Esophagus squamous epithelium (tissue), 5 donors: ENCODE measurements around the gene KBTBD13. TPM values are rescaled to one million over a fixed set of nuclear protein-coding genes. Genes with fewer than 3 reads are reported as not detected.

Experiments
- DNase-seq: peaks from one replicate; lab custom pipeline; 2025; lab: John Stamatoyannopoulos, UW
- H3K27ac ChIP-seq, 4 donors: fragments of 200-600 bp; sonication (generic); one replicate each; pipeline ENCODE4 v1.5.1; 2016 to 2019; ENCODE audit warnings: mild to moderate bottlenecking in 1 of 4
- H3K27me3 ChIP-seq, 4 donors: fragments of 200-600 bp; sonication (generic); 1 replicate in 3 of 4; 2 replicates in 1 of 4; pipeline versions ENCODE4 v1.5.1 to v1.6.0; 2017 to 2021; ENCODE audit warnings: antibody characterized with exemption in 1 of 4
- H3K36me3 ChIP-seq, 3 donors: fragments of 200-600 bp; sonication (generic); one replicate each; pipeline ENCODE4 v1.5.1; 2016 to 2019
- H3K4me1 ChIP-seq, 3 donors: fragments of 200-600 bp; sonication (generic); one replicate each; pipeline ENCODE4 v1.5.1; 2017 to 2019
- H3K4me3 ChIP-seq, 4 donors: fragments of 200-600 bp; sonication (generic); 1 replicate in 3 of 4; 2 replicates in 1 of 4; pipeline ENCODE4 v1.5.1; 2016 to 2019; ENCODE audit warnings: mild to moderate bottlenecking in 2 of 4, moderate library complexity in 1 of 4
- H3K9me3 ChIP-seq, 3 donors: fragments of 200-600 bp; sonication (generic); one replicate each; pipeline ENCODE4 v1.5.1; 2016 to 2019
- POLR2A ChIP-seq, 4 donors: fragments of 450-650 bp; IDR thresholded peaks; one replicate each; pipeline ENCODE4 v1.6.1; 2017; ENCODE audit warnings: antibody characterized with exemption in 4 of 4, mild to moderate bottlenecking in 4 of 4, moderate library complexity in 3 of 4
- WGBS, 2 donors: methylation state at CpG; one replicate each; pipeline ENCODE4 v1.1.5; 2018; 5-methylcytosine and 5-hydroxymethylcytosine counted together
- intact Hi-C: fragments of 100-400 bp; cut with DNase I; formaldehyde crosslinking; loops from one replicate; pipeline ENCODE4 v1.15.0; 2022
- total RNA-seq, 4 donors: library from RNA; depleted of rRNA; stranded (reverse); fragments of >200 nt; gene quantifications; one replicate each; pipeline ENCODE4 v1.1.0, GENCODE V29; 2016
- TF ChIP-seq, protein P1 (sequence below), 6 experiments: fragments of 450-650 bp in 4 of 6; fragments of 200-600 bp in 2 of 6; sonication (generic) in 2 of 6; IDR thresholded peaks; one replicate each; pipeline ENCODE4 v1.5.1; 2016 to 2019; ENCODE audit warnings: antibody characterized with exemption in 6 of 6, mild to moderate bottlenecking in 4 of 6, moderate library complexity in 4 of 6
- donor health status: DM: yes; HTN: yes; CAD: no.

The KBTBD13 gene
- total RNA-seq, 4 donors from 2014 or later: not detected

DNA sequence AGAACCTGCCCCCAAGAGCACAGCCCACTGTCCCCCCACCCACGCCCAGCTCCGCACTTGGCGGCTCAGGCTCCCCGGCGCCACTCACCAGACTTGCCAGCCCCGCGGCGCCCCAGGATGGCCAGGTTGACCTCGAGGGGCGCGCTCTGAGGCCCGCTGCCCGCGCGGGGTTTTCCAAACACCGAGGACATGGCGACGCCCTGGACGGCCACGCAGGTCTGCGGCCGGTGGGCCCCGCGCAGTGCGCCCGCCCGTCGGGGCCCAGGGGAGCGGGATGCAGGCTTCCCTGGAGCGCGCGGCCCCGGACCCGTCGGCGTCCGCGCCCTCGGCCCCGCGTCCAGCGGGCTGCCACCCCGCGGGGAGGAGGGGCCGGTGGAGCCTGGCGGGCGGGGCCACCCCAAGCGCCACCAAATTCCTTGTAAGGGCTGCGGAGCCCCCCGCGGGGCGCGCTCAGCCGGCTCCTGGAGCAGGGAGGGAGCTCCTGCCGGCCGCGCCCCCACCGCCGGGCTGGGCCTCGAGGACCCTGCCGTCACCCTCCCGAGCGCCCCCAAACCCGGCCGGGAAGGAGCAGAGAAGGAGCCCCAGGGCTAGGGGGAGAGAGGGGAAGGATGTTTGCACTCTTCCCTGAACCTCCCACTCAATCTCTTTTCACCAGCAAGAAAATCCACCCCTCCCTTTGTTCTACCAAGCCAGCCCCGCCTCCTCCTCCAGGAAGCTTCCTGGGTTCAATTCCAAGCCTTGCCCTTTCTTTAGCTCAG, 8.7 kb upstream of the KBTBD13 start, which contains the start of gene RASL12:
Gene RASL12 (minus strand): TSS at position 347 of the 758 bp plus-strand sequence. CDS start 156 bp downstream, at position 191.
- peak within 1 kb of the TSS; percentile 34 to 80 (median 50) for H3K4me3 ChIP-seq
- TF ChIP-seq POLR2A (IDR thresholded peaks at IDR 0.05): peak in 1 of 4 donors; percentile 56
- TF ChIP-seq, protein P1, sequence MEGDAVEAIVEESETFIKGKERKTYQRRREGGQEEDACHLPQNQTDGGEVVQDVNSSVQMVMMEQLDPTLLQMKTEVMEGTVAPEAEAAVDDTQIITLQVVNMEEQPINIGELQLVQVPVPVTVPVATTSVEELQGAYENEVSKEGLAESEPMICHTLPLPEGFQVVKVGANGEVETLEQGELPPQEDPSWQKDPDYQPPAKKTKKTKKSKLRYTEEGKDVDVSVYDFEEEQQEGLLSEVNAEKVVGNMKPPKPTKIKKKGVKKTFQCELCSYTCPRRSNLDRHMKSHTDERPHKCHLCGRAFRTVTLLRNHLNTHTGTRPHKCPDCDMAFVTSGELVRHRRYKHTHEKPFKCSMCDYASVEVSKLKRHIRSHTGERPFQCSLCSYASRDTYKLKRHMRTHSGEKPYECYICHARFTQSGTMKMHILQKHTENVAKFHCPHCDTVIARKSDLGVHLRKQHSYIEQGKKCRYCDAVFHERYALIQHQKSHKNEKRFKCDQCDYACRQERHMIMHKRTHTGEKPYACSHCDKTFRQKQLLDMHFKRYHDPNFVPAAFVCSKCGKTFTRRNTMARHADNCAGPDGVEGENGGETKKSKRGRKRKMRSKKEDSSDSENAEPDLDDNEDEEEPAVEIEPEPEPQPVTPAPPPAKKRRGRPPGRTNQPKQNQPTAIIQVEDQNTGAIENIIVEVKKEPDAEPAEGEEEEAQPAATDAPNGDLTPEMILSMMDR (IDR thresholded peaks at IDR 0.05): no peak
- H3K36me3 ChIP-seq: no peaks in the 10 kb centered on the region
- peaks cover 6 to 89% (median 24%) of the 10 kb centered on the region in 3 donors for H3K4me1 ChIP-seq
- intact Hi-C loops: no loop called here
- 6 to 11% methylated on average over 17 of the region's 66 CpGs for WGBS, 2 donors
- no peaks in the 10 kb centered on the region for H3K9me3 ChIP-seq
- peaks cover 0 to 36% (median 0%) of the 10 kb centered on the region in 4 donors for H3K27me3 ChIP-seq
- DNase-seq: no peak
- peak within 1 kb of the TSS; percentile 79 to 97 (median 86) for H3K27ac ChIP-seq

DNA sequence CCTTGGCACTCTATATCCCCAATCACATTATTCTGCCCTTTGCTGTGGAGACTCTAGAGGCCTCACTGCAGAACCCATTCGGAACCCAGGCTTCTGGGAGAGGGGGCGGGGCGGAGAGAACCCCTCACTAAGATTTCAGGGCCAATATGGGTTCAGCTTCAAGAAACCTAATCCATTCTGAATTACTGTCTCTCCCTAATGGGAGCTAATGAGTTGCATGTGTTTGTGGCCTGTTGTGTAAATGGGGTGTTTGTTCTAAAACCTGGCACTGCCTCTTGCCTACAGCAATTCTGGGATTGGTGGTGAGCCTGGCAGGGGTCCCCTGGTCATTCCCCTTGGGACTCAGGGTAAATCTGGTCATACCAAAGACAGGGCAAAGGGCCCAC, 8.2 kb upstream of the KBTBD13 start:
- Histone ChIP-seq H3K4me3 (peak overlapping the region in 3 of 4 donors; percentile 43 to 80 (median 58)), H3K27me3 (peaks cover 0 to 36% (median 0%) of the 10 kb centered on the region in 4 donors), H3K9me3 (no peaks in the 10 kb centered on the region), H3K36me3 (no peaks in the 10 kb centered on the region), H3K4me1 (peaks cover 6 to 83% (median 21%) of the 10 kb centered on the region in 3 donors), H3K27ac (peak overlapping the region; percentile 79 to 97 (median 86))
- DNase-seq: no peak
- intact Hi-C loops: no loop called here
- WGBS, 2 donors: 50 to 79% methylated on average over 1 to 3 of the region's 3 CpGs
- TF ChIP-seq POLR2A (IDR thresholded peaks at IDR 0.05): no peak
- TF ChIP-seq, protein P1 (IDR thresholded peaks at IDR 0.05): no peak

DNA sequence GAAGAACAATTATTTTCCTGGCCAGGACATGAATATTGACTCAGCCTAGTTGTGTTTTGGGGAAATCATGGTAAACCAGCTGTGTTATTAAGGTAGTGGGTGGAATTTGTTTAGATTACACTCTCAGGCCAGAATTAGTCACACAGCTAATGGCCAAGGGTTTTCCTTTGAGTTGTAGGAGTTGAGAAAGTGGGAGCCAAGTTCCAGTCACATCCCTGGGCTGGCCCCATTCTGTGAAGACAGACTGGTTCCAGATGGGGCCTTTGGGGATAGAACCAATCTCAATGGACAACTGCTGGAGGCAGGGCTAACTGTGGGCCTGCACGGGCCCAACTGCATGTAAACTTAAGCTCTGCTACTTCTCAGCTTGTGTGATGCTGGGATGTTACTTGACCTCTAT, 7.4 kb upstream of the KBTBD13 start:
- intact Hi-C loops: no loop called here
- DNase-seq: no peak
- TF ChIP-seq, protein P1 (IDR thresholded peaks at IDR 0.05): no peak
- no peak for TF ChIP-seq POLR2A (IDR thresholded peaks at IDR 0.05)
- Histone ChIP-seq H3K4me3 (no peak overlapping the region), H3K4me1 (peaks cover 6 to 75% (median 18%) of the 10 kb centered on the region in 3 donors), H3K36me3 (no peaks in the 10 kb centered on the region), H3K27me3 (peaks cover 0 to 36% (median 0%) of the 10 kb centered on the region in 4 donors), H3K27ac (peak overlapping the region; percentile 79 to 97 (median 86)), H3K9me3 (no peaks in the 10 kb centered on the region)
- 100% methylated on average over 1 of the region's 1 CpG; no CpG with 5 or more reads in 1 of the 2 donors for WGBS, 2 donors

DNA sequence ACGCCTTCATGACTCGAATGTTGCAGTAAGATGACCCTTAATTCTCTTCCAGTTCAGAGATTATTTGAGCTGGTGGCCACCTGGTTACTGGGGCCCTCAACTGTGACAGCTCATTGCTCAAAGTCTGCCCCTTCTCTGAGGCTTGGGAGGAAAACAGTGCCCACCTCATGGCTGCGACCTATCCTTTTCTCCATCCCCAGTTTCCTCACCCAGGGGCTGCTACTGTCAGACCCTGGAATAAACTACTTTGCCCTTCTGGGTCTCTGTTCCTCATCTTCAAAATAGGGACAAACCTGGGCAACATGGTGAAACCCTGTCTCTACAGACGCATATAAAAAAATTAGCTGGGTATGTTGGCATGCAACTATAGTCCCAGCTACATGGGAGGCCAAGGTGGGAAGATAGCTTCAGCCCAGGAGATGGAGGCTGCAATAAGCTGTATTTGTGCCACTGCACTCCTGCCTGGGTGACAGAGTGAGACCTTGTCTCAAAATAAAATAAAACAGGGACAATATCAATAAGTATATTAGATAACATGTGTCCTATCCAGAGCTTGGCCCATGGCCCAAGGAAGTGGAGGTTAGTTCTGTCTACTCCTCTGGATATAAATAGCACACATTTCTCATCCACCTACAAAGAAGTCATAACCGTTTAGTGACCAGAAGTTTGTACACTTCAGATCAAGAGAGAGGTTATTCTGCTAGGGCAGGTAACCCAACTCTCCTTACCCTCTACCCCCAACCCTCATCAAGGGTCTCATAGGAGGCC, 6.6 kb upstream of the KBTBD13 start:
- H3K9me3 ChIP-seq: no peaks in the 10 kb centered on the region
- peak overlapping the region; percentile 42 to 97 (median 86) for H3K27ac ChIP-seq
- peaks cover 0 to 34% (median 0%) of the 10 kb centered on the region in 4 donors for H3K27me3 ChIP-seq
- intact Hi-C loops: no loop called here
- peaks cover 6 to 67% (median 18%) of the 10 kb centered on the region in 3 donors for H3K4me1 ChIP-seq
- H3K36me3 ChIP-seq: no peaks in the 10 kb centered on the region
- WGBS, 2 donors: 66 to 71% methylated on average over 3 to 5 of the region's 5 CpGs
- DNase-seq: no peak
- TF ChIP-seq, protein P1 (IDR thresholded peaks at IDR 0.05): no peak
- TF ChIP-seq POLR2A (IDR thresholded peaks at IDR 0.05): no peak
- H3K4me3 ChIP-seq: no peak overlapping the region
